SU-DHL-6 (cell line): ENCODE measurements around the gene CTXND1.

Experiments used
- H2AFZ ChIP-seq: fragments of 200-600 bp; sonication (generic); 2 replicates; pipeline ENCODE4 v1.6.1; 2014; ENCODE audit warnings: low read depth, mild to moderate bottlenecking, moderate library complexity, mixed read lengths, antibody characterized with exemption, low read length; ENCODE audit not compliant: severe bottlenecking
- H3F3A ChIP-seq: fragments of 200-600 bp; shearing (Covaris generic); 2 replicates; pipeline ENCODE4 v1.6.0; 2016; ENCODE audit warnings: antibody characterized with exemption, mild to moderate bottlenecking; ENCODE audit not compliant: insufficient read depth
- H3K27ac ChIP-seq: fragments of 200-600 bp; sonication (generic); 2 replicates; pipeline ENCODE4 v1.5.1; 2016; ENCODE audit warnings: low read depth, mild to moderate bottlenecking, low read length, moderate library complexity, mixed read lengths
- H3K27me3 ChIP-seq: fragments of 200-600 bp; sonication (generic), shearing (Covaris generic); 2 replicates; pipeline ENCODE4 v1.6.0; 2014; ENCODE audit warnings: mild to moderate bottlenecking, low read length
- H3K36me3 ChIP-seq: fragments of 200-600 bp; sonication (generic); 2 replicates; pipeline ENCODE4 v1.6.1; 2014; ENCODE audit warnings: mild to moderate bottlenecking, low read length, mixed read lengths
- H3K4me2 ChIP-seq: fragments of 300-600, 200-600 bp; shearing (Covaris generic), sonication (generic); 2 replicates; pipeline ENCODE4 v1.6.0; 2014; ENCODE audit warnings: low read length, low read depth, mild to moderate bottlenecking; ENCODE audit not compliant: poor library complexity, severe bottlenecking
- H3K4me3 ChIP-seq: fragments of 200-600 bp; sonication (generic); 2 replicates; pipeline ENCODE4 v1.5.1; 2014; ENCODE audit warnings: antibody characterized with exemption, low read length, mild to moderate bottlenecking, mixed read lengths; ENCODE audit not compliant: insufficient read depth, poor library complexity, severe bottlenecking
- H3K79me2 ChIP-seq: fragments of 200-600 bp; sonication (generic); 2 replicates; pipeline ENCODE4 v1.6.1; 2014; ENCODE audit warnings: mild to moderate bottlenecking, low read length, moderate library complexity; ENCODE audit not compliant: insufficient read depth
- H3K9ac ChIP-seq: fragments of 200-600 bp; sonication (generic); 2 replicates; pipeline ENCODE4 v1.7.0; 2014; ENCODE audit warnings: mild to moderate bottlenecking, low read length
- H3K9me2 ChIP-seq: fragments of 200-600 bp; sonication (generic); replicated peaks from 2 replicates; pipeline ENCODE4 v1.6.1; 2014; ENCODE audit warnings: low read length; ENCODE audit not compliant: insufficient read depth
- H3K9me3 ChIP-seq: fragments of 200-600 bp; sonication (generic); 2 replicates; pipeline ENCODE4 v1.6.1; 2014; ENCODE audit warnings: low read length, mixed read lengths; ENCODE audit not compliant: insufficient read depth
- H4K20me1 ChIP-seq: fragments of 200-600 bp; sonication (generic); 2 replicates; pipeline ENCODE4 v1.6.1; 2014; ENCODE audit warnings: low read depth, mild to moderate bottlenecking, antibody characterized with exemption, low read length, moderate library complexity, mixed read lengths
- CTCF ChIP-seq: fragments of 200-600 bp; sonication (generic); IDR thresholded peaks from one replicate; pipeline ENCODE4 v1.5.1; 2017; ENCODE audit warnings: antibody characterized with exemption, mild to moderate bottlenecking, low read length, moderate library complexity; ENCODE audit not compliant: insufficient read depth, poor library complexity, severe bottlenecking
- EZH2phosphoT487 ChIP-seq: fragments of 200-600 bp; sonication (generic), shearing (Covaris generic); conservative IDR thresholded peaks from 2 replicates; pipeline ENCODE4 v1.6.1; 2018; ENCODE audit warnings: mild to moderate bottlenecking, antibody characterized with exemption, low read length, moderate library complexity, mixed read lengths

Gene CTXND1

DNA sequence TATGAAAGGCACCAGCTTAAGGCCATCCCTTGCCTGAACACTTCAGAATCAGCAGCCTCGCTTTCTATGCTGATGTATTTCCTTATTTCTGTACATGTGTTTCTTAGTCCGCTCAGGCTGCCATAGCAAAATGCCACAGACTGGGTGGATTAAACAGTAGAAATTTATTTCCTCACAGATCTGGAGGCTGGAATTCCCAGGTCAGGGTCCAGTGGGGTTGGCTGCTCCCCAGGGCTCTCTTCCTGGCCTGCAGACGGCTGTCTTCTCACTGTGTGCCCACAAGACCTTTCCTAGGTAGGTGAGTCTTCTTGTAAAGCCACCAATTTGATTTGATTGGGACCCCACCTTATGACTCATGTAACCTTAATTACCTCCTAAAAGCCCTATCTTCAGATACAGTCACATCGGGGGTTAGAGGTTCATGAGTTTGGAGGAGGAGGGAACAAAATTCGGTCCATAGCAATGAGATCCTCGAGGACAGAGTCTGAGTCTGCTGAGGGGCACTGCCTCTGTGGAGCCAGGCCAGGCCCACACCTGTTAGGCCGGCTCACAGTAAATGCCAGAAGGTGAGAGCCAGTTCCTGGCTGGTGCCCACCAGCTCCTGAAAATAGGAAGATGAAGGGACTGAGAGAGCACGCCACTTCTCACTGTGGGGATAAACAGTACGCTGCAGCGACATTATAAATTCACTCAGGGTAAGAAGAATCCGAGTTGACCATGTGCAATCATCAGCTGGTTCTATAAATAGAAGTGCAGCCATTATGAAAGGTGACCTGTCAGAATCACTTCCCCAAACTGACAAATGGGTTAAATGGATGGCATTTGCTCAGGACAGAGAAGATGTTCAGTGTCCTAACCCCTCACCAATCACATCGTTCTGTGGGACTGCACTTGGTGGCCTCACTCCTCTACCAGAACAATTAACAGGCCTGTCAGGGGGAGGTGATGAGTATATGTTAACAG lies 41.1 kb downstream of the CTXND1 start:
- Histone ChIP-seq H3K4me2 (no peak overlapping the region), H4K20me1 (no peaks in the 10 kb centered on the region), H3K9me3 (no peaks in the 10 kb centered on the region), H2AFZ (no peak overlapping the region), H3F3A (no peaks in the 10 kb centered on the region), H3K27ac (no peak overlapping the region), H3K9me2 (no peaks in the 10 kb centered on the region), H3K27me3 (no peaks in the 10 kb centered on the region), H3K9ac (no peak overlapping the region), H3K79me2 (no peaks in the 10 kb centered on the region), H3K36me3 (no peaks in the 10 kb centered on the region), H3K4me3 (no peak overlapping the region)
- no peak for TF ChIP-seq CTCF
- TF ChIP-seq EZH2phosphoT487: no peak

DNA sequence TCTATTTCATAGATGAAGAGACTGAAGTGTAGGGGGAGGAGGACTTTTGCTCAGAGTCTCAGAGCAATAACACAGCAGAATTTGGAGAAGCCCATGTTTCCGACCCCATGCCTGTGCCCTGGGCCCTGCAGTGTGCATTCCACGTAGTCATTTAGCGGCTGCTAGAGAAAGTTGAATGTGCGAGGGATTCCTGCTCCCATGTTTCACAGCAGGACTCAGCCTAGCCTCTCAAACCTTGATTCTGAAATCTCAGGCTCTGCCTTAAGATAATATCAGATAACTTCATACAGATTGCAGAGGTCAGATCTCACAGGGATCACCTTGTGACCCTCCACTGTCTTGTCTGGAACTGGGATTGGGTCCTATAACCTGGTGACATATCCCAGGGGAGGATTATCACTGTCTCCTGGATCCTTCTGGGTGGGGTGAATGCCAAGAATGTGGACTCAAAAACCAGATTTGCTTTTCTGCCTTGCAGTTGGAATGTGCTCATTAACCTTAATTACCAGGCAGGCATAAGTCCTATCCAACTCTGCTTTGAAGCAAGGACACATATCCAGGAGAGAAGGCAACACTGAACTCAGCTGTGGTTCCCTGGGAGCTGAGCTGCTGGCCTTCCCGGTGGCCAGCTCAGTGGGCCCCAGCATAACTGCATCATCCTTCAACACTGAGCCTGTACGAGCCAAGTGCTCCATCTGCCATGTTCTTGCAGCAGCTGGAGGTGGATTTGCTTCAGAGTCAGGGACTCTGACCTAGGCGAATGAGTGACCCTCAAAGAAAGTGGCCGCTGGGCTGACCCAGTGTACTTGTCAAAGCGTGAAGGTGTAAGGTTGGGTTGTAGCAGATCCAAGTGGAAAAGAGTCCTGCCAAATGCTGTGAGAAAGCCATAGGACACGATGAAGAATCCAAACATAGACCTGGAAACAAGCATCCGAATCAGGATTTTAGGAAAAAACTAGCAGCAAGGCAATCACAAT lies 43.0 kb downstream of the CTXND1 start:
- Histone ChIP-seq H3K27me3 (no peaks in the 10 kb centered on the region), H3K79me2 (no peaks in the 10 kb centered on the region), H3K36me3 (no peaks in the 10 kb centered on the region), H3K9me2 (no peaks in the 10 kb centered on the region), H3K9me3 (no peaks in the 10 kb centered on the region), H3F3A (no peaks in the 10 kb centered on the region), H3K9ac (no peak overlapping the region), H3K27ac (no peak overlapping the region), H4K20me1 (no peaks in the 10 kb centered on the region), H3K4me2 (no peak overlapping the region), H3K4me3 (no peak overlapping the region), H2AFZ (no peak overlapping the region)
- TF ChIP-seq CTCF: no peak

GRCh38 chr15:80207887-80208286 lies 44.1 kb downstream of the CTXND1 start:
- no peak overlapping the region for H2AFZ ChIP-seq
- no peak overlapping the region for H3K9ac ChIP-seq
- no peaks in the 10 kb centered on the region for H3K9me3 ChIP-seq
- no peak overlapping the region for H3K27ac ChIP-seq
- H3K79me2 ChIP-seq: no peaks in the 10 kb centered on the region
- H3K27me3 ChIP-seq: no peaks in the 10 kb centered on the region
- H3K4me3 ChIP-seq: no peak overlapping the region
- H3K36me3 ChIP-seq: no peaks in the 10 kb centered on the region
- H3F3A ChIP-seq: no peaks in the 10 kb centered on the region
- no peaks in the 10 kb centered on the region for H4K20me1 ChIP-seq
- no peak overlapping the region for H3K4me2 ChIP-seq
- no peaks in the 10 kb centered on the region for H3K9me2 ChIP-seq
- TF ChIP-seq EZH2phosphoT487 (no peak), CTCF (no peak)
